ENCODE results near the gene SUMO3.

DNA sequence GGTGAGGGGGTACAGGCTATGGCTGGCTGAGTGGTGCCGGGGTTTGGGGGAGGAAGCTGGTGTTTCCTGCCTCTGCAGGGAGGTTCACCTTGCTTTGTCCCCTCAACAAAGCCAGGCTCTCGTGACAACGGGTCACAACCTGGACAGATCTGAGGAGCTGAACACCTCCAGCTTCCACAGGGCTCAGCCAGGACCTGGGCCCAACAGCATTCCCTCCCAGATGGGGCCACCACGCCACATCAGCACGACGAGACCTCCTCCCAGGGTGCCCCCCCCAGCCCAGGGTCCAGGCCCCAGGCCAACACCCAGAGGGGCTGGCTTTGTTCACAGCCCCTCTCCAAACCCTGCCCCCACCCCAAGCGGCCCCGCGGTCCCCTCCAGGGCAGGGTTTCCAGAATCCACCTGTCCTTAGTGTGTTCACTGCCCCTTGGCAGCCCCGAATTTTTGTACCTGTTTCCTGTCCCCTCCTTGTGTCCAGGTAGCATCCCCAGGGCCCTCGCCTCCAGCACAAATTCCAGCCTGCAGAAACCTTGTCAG is 51.0 kb downstream of the SUMO3 start:
- TF ChIP-seq POLR2AphosphoS5 (IDR thresholded peaks at IDR 0.05; ENCODE audit: insufficient read depth, low read depth, low read length) (no peak), POLR2A (IDR thresholded peaks at IDR 0.05; ENCODE audit: low read depth, low read length) (no peak), EZH2 (IDR thresholded peaks at IDR 0.05; ENCODE audit: borderline replicate concordance, low read depth, low read length, severe bottlenecking) (no peak), JUN (IDR thresholded peaks at IDR 0.05; ENCODE audit: borderline replicate concordance, insufficient read depth, insufficient read length, low read depth) (no peak), MYC (IDR thresholded peaks at IDR 0.05; ENCODE audit: low read depth, low read length) (no peak), GATA2 (IDR thresholded peaks at IDR 0.05; ENCODE audit: insufficient read depth, insufficient read length, low read depth, low read length) (no peak)
- TF ChIP-seq, protein P1, sequence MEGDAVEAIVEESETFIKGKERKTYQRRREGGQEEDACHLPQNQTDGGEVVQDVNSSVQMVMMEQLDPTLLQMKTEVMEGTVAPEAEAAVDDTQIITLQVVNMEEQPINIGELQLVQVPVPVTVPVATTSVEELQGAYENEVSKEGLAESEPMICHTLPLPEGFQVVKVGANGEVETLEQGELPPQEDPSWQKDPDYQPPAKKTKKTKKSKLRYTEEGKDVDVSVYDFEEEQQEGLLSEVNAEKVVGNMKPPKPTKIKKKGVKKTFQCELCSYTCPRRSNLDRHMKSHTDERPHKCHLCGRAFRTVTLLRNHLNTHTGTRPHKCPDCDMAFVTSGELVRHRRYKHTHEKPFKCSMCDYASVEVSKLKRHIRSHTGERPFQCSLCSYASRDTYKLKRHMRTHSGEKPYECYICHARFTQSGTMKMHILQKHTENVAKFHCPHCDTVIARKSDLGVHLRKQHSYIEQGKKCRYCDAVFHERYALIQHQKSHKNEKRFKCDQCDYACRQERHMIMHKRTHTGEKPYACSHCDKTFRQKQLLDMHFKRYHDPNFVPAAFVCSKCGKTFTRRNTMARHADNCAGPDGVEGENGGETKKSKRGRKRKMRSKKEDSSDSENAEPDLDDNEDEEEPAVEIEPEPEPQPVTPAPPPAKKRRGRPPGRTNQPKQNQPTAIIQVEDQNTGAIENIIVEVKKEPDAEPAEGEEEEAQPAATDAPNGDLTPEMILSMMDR (IDR thresholded peaks at IDR 0.05; ENCODE audit: extremely low read depth in 1 of 2, insufficient read depth in 1 of 2, low read depth in 1 of 2, low read length in 2 of 2) = no peak
- TF ChIP-seq, protein P2, sequence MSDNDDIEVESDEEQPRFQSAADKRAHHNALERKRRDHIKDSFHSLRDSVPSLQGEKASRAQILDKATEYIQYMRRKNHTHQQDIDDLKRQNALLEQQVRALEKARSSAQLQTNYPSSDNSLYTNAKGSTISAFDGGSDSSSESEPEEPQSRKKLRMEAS (IDR thresholded peaks at IDR 0.05; ENCODE audit: insufficient read depth, insufficient read length) = no peak

Data from endothelial cell of umbilical vein (primary cell).